Endodermal cell (in vitro differentiated cells): ENCODE data around the gene MEGF8. TPM values are rescaled to one million over a fixed set of nuclear protein-coding genes. Genes with fewer than 3 reads are reported as not detected.

Experiments used
- DNase-seq: peaks from one replicate; pipeline ENCODE4 v3.0.0-alpha.2; 2017
- H3K27ac ChIP-seq: 2 replicates; pipeline ENCODE4 v1.5.1; 2013; ENCODE audit warnings: mild to moderate bottlenecking, low read depth, low read length, moderate library complexity
- H3K27me3 ChIP-seq: 2 replicates; pipeline ENCODE4 v1.6.1; 2013; ENCODE audit warnings: mild to moderate bottlenecking, low read length, moderate library complexity; ENCODE audit not compliant: insufficient read depth, control insufficient read depth, poor library complexity, severe bottlenecking
- H3K36me3 ChIP-seq: 2 replicates; pipeline ENCODE4 v1.7.0; 2013; ENCODE audit warnings: mild to moderate bottlenecking, low read length, moderate library complexity; ENCODE audit not compliant: control insufficient read depth, insufficient read depth
- H3K4me1 ChIP-seq: one replicate; pipeline ENCODE4 v1.7.0; 2013; ENCODE audit warnings: low read length; ENCODE audit not compliant: control insufficient read depth, insufficient read depth
- H3K4me3 ChIP-seq: 2 replicates; pipeline ENCODE4 v1.5.1; 2013; ENCODE audit warnings: mild to moderate bottlenecking, low read length, moderate library complexity
- H3K9ac ChIP-seq: 2 replicates; pipeline ENCODE4 v1.6.1; 2013; ENCODE audit warnings: mild to moderate bottlenecking, low read length, moderate library complexity; ENCODE audit not compliant: poor library complexity, severe bottlenecking; ENCODE audit errors: extremely low read depth
- H3K9me3 ChIP-seq: 2 replicates; pipeline ENCODE4 v1.6.1; 2013; ENCODE audit warnings: mild to moderate bottlenecking, low read length, moderate library complexity; ENCODE audit not compliant: control insufficient read depth
- H3K27ac Mint-ChIP-seq: 2 replicates; pipeline ENCODE4 v1.8.0; 2020; ENCODE audit warnings: mixed read lengths
- H3K27me3 Mint-ChIP-seq: 2 replicates; pipeline ENCODE4 v1.8.0; 2021; ENCODE audit warnings: mild to moderate bottlenecking, mixed read lengths; ENCODE audit not compliant: insufficient read depth
- H3K36me3 Mint-ChIP-seq: 2 replicates; pipeline ENCODE4 v1.8.0; 2020; ENCODE audit warnings: low read depth, mixed read lengths
- H3K4me1 Mint-ChIP-seq: 2 replicates; pipeline ENCODE4 v1.8.0; 2020; ENCODE audit warnings: mixed read lengths
- H3K4me3 Mint-ChIP-seq: 2 replicates; pipeline ENCODE4 v1.8.0; 2020; ENCODE audit warnings: mild to moderate bottlenecking, moderate library complexity, mixed read lengths
- H3K9me3 Mint-ChIP-seq: 2 replicates; pipeline ENCODE4 v1.8.0; 2020; ENCODE audit warnings: mild to moderate bottlenecking, mixed read lengths
- WGBS, 2 experiments: methylation state at CpG; one replicate each; pipeline versions ENCODE4 v1.1.5 to v1.1.7; 2013; ENCODE audit warnings: missing lambda C conversion rate in 2 of 2, mixed read lengths in 1 of 2; ENCODE audit not compliant: insufficient coverage in 1 of 2, insufficient read length in 1 of 2; 5-methylcytosine and 5-hydroxymethylcytosine counted together
- total RNA-seq, 2 donors: library from RNA; stranded (reverse); fragmentation: NEBNext Ultra II Directional in 1 of 2; extraction: Animal tissue kit (Norgen Biotek cat#: 25700) in 1 of 2; gene quantifications; 2 replicates in 1 of 2; 3 replicates in 1 of 2; pipeline ENCODE4 v1.2.1, GENCODE V29; 2021
- TF ChIP-seq, protein P1 (sequence below): fragments of 200-600 bp; sonication (generic); conservative IDR thresholded peaks from 2 replicates; pipeline ENCODE4 v1.5.0; 2021; ENCODE audit warnings: antibody characterized with exemption, mild to moderate bottlenecking

The MEGF8 gene
- total RNA-seq, 2 donors from 2014 or later = 48.0 to 51.4 TPM

GRCh38 chr19:42315024-42315423 lies 10.4 kb upstream of the MEGF8 start:
- no peak overlapping the region for H3K4me3 ChIP-seq
- no peaks in the 10 kb centered on the region for H3K36me3 Mint-ChIP-seq
- H3K4me3 Mint-ChIP-seq = no peak overlapping the region
- H3K9ac ChIP-seq = no peak overlapping the region
- no peak for DNase-seq
- no peaks in the 10 kb centered on the region for H3K9me3 Mint-ChIP-seq
- H3K27ac ChIP-seq = no peak overlapping the region
- peaks cover 5% of the 10 kb centered on the region for H3K4me1 Mint-ChIP-seq
- no peak overlapping the region for H3K27ac Mint-ChIP-seq
- H3K27me3 ChIP-seq = peaks cover 24% of the 10 kb centered on the region
- peaks cover 56% of the 10 kb centered on the region for H3K27me3 Mint-ChIP-seq
- no peaks in the 10 kb centered on the region for H3K36me3 ChIP-seq
- no peaks in the 10 kb centered on the region for H3K4me1 ChIP-seq
- no peaks in the 10 kb centered on the region for H3K9me3 ChIP-seq
- TF ChIP-seq, protein P1, sequence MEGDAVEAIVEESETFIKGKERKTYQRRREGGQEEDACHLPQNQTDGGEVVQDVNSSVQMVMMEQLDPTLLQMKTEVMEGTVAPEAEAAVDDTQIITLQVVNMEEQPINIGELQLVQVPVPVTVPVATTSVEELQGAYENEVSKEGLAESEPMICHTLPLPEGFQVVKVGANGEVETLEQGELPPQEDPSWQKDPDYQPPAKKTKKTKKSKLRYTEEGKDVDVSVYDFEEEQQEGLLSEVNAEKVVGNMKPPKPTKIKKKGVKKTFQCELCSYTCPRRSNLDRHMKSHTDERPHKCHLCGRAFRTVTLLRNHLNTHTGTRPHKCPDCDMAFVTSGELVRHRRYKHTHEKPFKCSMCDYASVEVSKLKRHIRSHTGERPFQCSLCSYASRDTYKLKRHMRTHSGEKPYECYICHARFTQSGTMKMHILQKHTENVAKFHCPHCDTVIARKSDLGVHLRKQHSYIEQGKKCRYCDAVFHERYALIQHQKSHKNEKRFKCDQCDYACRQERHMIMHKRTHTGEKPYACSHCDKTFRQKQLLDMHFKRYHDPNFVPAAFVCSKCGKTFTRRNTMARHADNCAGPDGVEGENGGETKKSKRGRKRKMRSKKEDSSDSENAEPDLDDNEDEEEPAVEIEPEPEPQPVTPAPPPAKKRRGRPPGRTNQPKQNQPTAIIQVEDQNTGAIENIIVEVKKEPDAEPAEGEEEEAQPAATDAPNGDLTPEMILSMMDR = no peak
- WGBS, 2 experiments = 89% methylated on average over 5 of the region's 5 CpGs; no CpG with 5 or more reads in 1 of the 2 experiments

DNA sequence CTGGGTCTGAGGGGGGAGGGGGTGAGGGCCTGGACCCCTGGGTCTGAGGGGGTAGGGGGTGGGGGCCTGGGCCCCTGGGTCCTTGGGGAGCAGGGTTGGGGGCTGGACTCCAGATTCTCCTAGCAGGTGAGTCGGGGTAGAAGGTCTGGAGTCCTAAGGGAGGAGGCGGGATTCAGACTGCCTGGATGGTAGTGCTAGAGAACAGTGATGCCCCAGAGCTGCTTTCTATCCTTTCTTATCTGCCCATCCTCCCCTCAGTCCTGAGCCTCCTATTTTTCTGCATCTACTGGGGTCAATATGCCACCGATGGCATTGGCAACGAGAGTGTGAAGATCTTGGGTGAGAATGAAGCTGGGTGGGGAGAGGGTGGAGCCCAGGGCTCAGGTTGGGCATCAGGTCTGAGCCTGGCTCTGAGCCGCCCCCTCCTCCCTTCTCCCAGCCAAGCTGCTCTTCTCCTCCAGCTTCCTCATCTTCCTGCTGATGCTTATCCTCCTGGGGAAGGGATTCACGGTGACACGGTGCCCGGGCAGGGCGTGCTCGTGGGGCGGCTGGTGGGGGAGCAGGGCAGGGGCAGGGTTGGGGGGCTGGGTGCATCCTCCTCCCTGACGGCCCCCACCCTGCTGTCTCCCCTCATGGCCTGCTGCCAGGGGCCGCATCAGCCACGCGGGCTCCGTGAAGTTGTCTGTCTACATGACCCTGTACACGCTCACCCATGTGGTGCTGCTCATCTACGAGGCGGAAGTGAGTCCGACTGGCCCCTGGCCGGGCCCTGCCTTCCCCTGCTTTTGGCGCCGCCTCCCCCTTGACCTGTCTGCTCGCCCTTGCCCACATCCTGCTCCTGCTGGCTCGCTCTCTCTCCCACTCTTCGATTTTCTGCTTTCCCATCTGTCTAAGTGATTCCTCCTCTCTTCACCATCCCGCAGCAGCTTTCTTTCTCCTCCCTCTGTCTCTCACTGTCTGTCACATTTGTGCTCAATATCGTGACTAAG lies 8.9 kb upstream of the MEGF8 start:
- Histone ChIP-seq H3K9me3 (no peaks in the 10 kb centered on the region), H3K4me1 (no peaks in the 10 kb centered on the region), H3K9ac (no peak overlapping the region), H3K27me3 (peaks cover 37% of the 10 kb centered on the region), H3K27ac (no peak overlapping the region), H3K36me3 (no peaks in the 10 kb centered on the region), H3K4me3 (no peak overlapping the region)
- no peaks in the 10 kb centered on the region for H3K9me3 Mint-ChIP-seq
- TF ChIP-seq, protein P1 = no peak
- 81 to 82% methylated on average over 15 to 28 of the region's 28 CpGs for WGBS, 2 experiments
- no peaks in the 10 kb centered on the region for H3K36me3 Mint-ChIP-seq
- H3K27ac Mint-ChIP-seq = no peak overlapping the region
- H3K4me3 Mint-ChIP-seq = no peak overlapping the region
- no peak for DNase-seq
- peaks cover 5% of the 10 kb centered on the region for H3K4me1 Mint-ChIP-seq
- H3K27me3 Mint-ChIP-seq = peaks cover 67% of the 10 kb centered on the region

DNA sequence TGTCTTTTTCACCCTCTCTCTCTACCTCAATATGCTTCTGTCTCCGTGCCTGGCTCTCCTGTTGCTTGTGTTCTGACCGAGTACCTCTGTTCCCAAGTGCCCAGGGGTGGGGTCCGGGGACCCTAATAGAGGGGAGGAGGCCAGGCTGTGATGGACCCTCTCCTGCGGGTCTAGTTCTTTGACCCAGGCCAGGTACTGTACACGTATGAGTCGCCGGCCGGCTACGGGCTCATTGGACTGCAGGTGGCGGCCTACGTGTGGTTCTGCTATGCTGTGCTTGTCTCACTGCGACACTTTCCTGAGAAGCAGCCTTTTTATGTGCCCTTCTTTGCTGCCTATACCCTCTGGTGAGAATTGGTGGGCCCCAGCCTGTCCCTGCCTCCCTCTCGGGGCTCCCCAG lies 7.9 kb upstream of the MEGF8 start:
- Histone ChIP-seq H3K9ac (no peak overlapping the region), H3K27ac (no peak overlapping the region), H3K27me3 (peaks cover 46% of the 10 kb centered on the region), H3K4me1 (no peaks in the 10 kb centered on the region), H3K4me3 (no peak overlapping the region), H3K36me3 (no peaks in the 10 kb centered on the region), H3K9me3 (no peaks in the 10 kb centered on the region)
- WGBS, 2 experiments = 74 to 83% methylated on average over 4 to 13 of the region's 13 CpGs
- H3K4me1 Mint-ChIP-seq = peaks cover 5% of the 10 kb centered on the region
- no peak for DNase-seq
- peaks cover 68% of the 10 kb centered on the region for H3K27me3 Mint-ChIP-seq
- TF ChIP-seq, protein P1 = no peak
- no peaks in the 10 kb centered on the region for H3K36me3 Mint-ChIP-seq
- H3K9me3 Mint-ChIP-seq = no peaks in the 10 kb centered on the region
- no peak overlapping the region for H3K4me3 Mint-ChIP-seq
- no peak overlapping the region for H3K27ac Mint-ChIP-seq
